Measurements from ENCODE around the gene STAB1.

Gene STAB1

GRCh38 chr3:52494886-52495495 lies at the start of gene STAB1:
TSS of gene STAB1 (plus strand) at chr3:52495338. CDS start at chr3:52495414, 76 bp downstream.
- no peak for DNase-seq

- DNase-seq, result no peak
These were observed 49.1 kb upstream of the STAB1 start for GRCh38 chr3:52446042-52446441.

DNA sequence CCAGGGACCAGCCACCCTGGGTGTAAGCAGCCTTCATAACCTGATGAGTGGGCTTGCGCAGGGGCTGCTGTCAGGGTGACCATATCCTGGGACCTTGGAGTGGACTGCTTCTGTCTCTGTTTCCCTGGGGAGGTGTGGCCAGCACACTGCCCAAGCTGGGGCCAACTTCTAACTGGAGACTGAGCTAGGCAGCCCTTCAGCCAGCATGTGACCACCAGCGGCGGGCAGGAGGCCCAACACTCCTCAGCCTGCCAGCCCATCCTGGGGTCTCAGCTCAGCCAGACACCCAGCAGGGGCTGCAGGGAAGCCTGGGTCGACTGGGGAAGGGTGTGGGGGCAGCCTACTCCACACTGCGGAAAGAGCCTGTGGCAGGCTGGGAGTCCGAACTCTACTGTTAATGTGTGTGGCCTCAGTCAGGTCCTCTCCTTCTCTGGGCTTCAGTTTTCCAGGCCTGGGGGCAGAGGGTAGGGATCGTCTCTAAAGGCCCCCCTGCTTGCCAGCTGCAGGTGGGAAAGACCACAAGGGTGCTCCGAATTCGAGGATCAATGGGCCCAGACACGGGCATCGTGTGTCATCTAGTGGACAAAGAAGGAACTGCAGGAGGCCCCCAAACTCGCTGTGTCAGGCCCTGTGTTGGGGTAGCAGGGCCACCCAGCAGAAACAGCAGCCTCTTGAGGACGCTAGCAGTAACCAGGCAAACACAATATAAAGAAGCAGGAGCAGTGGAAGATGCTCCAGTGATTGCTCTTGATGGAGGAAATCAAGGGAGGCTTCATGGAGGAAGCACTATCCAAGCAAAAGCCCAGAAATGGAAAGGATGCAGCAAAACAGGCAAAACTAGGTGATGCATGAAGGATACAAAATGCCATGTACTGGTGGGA lies 48.3 kb upstream of the STAB1 start:
- DNase-seq, result peak; percentile 70

DNA sequence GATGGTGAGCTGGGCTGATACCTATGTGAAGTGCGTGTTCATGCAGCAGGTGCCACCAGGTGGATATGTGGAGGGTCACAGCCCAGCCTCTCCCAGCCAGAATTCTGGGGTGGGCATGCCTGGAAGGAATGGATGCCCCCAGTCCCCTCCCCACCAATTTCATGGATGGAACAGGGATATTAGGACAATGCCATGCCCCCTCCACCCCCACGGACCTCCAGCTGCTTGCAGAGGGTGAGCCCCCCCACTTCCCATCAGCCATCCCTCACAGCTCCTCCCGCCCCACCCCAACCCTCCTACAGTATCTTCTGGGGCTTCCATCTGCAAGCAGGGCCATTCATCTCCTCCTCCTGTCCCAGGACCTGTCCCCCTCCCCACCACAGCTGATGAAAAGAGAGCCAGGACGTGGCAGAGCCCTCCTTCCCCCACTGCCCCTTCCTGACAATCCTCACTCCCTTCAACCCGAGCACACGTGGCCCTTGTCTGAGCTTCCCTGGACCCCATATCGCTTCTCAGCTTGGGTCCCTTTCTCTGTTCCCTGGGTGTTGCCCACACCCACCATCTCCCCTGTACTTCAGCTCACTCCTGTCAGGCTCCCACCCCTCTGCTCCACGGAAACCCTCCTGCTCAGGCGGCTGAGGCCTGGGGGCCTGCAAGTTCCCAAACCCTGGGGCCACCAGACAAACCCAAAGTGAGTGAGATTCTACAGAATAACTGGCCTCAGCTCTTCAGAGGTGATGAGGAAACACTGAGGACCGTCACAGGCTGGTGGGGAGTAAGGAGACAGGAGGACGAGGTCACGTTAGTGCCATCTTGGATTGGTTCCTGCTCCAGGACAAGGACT lies 47.4 kb upstream of the STAB1 start:
- DNase-seq, result no peak

DNA sequence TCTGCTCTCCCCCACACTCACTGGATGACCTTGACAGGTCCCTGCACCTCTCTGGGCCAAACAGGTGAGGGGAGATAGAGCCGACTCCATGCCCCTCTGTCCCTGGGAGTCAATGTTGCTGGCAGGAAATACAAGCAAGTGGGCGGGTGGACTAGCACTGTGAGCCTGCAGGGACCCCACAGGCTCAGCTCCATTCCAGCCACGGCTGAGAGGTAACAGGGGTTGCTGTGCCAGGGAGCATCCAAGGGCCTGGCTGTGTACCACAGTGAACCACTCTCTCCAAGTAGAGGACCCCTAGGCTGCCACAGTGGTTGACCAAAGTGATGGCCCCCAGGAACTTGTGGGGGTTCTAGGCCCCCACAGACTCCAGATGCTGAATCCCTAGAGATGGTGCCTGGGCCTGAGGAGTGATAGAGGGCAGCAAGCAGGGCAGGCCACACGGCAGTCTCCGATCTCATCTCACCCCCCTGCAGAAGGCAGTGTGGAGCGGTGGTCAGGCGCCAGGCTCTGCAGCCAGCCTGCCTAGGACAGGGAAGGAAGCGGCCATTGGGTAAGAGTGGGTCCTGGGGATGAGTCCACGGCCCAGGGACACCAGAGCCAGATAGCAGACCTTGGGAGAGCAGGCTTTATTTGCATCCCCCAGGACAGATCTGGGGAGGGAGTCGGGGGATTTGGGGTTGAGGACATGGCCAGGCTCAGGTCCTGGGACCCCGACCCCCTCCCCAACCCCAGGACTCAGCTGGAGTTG lies 44.5 kb upstream of the STAB1 start:
- no peak for DNase-seq

DNA sequence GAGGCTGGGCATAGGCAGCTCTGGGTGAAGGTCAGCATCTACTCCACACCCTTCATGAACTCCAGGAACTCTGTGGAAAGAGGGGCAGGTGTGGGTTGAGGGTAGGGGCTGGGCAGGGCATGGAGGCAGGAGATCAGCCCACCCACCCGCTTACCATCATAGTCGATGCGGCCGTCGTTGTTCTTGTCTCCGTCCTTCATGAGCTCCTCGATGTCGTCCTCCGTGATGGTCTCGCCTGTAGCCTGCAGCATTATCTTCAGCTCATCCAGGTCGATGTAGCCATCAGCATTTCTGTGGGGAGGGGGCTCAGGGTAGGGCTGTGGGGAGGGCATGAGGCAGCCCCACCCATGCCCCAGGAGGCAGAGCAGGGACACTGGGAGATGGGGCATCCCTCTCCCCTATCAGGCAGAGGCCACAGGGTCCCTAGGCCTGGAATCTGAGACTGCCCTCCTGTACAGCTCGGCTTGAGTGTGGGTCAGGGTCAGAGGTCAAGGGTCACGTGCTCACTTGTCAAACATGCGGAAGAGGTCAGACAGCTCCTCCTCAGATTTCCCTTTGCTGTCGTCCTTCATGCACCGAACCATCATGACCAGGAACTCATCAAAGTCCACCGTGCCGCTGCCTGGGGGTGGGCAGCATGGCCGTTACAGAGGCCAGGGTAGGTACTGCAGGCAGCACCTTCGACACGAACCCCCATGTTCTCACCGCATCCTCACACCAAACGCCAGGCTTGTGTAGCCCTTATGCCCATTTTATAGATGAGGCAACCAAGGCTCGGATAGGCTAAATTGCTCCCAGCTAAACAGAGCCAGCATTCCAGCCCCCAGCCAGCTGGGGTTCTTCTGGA lies 43.7 kb upstream of the STAB1 start:
- DNase-seq, result no peak

DNA sequence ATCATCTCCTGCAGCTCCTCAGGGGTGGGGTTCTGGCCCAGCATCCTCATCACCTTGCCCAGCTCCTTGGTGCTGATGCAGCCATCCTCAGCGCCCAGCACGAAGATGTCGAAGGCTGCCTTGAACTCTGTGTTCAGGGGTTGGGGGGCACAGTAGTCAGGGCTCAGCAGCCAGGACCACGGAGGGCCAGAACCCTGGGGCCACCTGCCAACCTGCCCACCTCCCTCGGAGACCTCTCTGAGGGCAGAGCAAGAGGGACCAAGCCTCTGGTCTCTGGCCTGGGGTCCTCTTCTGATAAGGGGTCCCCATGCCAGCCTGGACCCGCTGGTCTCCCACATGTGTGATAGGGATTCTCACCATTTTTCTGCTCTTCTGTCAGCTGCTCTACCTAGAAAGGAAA lies 43.0 kb upstream of the STAB1 start:
- no peak for DNase-seq

GRCh38 chr3:52452570-52453221 lies 42.4 kb upstream of the STAB1 start:
- DNase-seq, result no peak

DNA sequence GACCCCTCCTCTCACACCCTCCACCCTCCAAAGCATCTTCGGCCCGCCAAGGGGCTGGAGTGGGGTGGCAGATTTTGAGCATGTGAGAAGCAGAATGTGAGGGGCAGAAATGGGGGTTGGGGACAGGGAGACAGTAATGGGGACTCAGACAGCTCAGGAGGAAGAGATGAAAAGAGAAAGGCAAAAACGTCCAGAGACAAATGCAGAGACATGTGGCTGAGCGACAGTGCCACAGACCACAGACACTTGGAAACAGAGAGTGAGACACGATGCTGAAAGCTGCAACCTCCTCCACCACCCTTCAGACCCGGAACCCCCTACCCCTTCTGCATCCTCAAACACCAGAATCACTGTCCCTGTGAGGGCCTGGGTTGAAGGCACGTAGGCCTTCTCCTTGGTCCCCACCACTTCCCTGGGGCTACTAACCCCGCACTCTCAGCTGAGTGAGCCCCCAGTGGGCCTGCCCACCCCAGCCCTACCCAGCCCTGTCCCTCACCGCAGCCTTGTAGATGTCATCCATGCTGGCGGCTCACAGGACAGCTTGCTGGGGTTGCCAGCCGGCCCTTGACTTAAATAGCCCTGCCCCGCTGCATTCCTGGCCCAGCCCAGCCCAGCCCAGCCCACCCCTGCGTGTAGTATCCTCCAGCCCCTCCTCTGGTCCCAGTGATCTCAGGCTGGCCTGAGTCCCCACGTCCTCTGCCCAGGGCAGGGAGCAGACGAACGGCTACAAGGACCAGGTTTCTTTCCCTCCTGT lies 41.5 kb upstream of the STAB1 start, which contains the start of gene TNNC1:
TNNC1 (minus strand) TSS at position 546 of the 754 bp plus-strand sequence; CDS start at position 520, 26 bp downstream.
- no peak for DNase-seq

- DNase-seq, result no peak
These were observed 40.7 kb upstream of the STAB1 start for GRCh38 chr3:52454250-52454937.

DNA sequence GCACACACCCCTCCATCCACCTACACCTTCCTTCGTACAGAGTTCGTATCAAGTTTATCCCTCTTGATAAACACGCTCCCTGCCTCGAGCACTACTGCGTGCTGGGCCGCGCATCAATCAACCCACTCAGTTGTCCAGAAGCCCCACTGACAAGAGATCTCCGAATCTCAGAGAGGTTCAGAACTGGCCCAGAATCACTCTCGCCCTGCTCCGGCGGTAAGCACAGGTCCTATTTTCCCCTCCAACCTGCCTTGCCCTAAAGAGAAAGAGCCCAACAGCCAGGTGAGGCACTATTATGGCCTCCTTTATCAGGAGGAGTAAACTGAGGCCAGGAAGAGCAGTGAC lies 40.2 kb upstream of the STAB1 start:
- DNase-seq, result no peak

- DNase-seq, result peak; percentile 97
These were observed 39.6 kb upstream of the STAB1 start, which contains the start of gene NISCH for GRCh38 chr3:52455283-52456168. TSS of gene NISCH (plus strand) at chr3:52455604. CDS start at chr3:52455642, 38 bp downstream.

- DNase-seq, result no peak
These were observed 38.9 kb upstream of the STAB1 start for GRCh38 chr3:52456169-52456799.

DNA sequence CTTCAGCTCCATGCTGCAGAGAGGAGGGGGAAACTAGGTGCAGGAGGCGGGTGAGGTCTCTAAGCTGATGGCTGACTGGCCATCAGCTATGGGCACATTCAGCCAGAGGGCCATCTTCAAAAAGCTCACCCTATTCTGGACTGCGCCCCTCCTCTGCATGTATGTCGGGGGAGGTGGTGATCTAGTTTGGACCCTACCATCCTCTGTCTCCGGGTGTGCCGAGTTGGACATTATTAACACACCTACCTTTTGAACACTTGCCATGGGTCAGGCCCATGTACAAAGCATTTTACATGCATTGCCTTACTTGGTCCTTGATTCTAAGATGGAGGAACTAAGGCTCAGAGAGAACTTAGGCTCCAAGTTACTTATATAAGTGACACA lies 38.3 kb upstream of the STAB1 start:
- no peak for DNase-seq

GRCh38 chr3:52458031-52458760 lies 36.9 kb upstream of the STAB1 start:
- no peak for DNase-seq

GRCh38 chr3:52458770-52459545 lies 36.2 kb upstream of the STAB1 start:
- DNase-seq, result no peak

GRCh38 chr3:52461874-52462273 lies 33.3 kb upstream of the STAB1 start:
- DNase-seq, result no peak

Data from activated gamma-delta T cell treated with Interleukin-2 at 50 U/mL for 16 hours (primary cell).